GM12873 (cell line): ENCODE measurements around the gene MAP3K9.

Source experiments
- TF ChIP-seq, protein P1 (sequence below): IDR thresholded peaks from 2 replicates; pipeline ENCODE4 v1.5.1; 2012; ENCODE audit warnings: low read depth, mild to moderate bottlenecking, moderate library complexity, low read length, control low read depth; ENCODE audit not compliant: insufficient read depth; ENCODE audit errors: missing control alignments

Gene MAP3K9

DNA sequence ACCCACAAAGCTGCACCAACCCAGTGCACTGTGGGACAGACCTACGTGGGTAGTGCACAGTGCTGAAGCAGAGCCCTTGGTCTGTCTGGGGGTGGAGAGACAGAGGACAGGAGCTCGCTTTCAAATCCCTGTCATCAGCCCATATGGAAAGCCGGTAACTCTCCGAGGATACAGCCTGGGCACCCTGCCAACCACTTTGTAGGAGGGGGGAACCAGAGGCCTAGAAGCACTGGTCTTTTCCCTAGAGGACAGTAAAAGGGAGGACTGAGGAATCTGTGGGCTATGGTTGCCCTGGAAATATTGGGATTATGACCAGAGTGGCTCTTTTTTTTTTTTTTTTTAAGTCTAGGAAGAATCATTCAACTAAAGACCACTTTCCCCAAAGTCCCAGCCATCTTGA is 74.3 kb downstream of the MAP3K9 start:
- TF ChIP-seq, protein P1, sequence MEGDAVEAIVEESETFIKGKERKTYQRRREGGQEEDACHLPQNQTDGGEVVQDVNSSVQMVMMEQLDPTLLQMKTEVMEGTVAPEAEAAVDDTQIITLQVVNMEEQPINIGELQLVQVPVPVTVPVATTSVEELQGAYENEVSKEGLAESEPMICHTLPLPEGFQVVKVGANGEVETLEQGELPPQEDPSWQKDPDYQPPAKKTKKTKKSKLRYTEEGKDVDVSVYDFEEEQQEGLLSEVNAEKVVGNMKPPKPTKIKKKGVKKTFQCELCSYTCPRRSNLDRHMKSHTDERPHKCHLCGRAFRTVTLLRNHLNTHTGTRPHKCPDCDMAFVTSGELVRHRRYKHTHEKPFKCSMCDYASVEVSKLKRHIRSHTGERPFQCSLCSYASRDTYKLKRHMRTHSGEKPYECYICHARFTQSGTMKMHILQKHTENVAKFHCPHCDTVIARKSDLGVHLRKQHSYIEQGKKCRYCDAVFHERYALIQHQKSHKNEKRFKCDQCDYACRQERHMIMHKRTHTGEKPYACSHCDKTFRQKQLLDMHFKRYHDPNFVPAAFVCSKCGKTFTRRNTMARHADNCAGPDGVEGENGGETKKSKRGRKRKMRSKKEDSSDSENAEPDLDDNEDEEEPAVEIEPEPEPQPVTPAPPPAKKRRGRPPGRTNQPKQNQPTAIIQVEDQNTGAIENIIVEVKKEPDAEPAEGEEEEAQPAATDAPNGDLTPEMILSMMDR, result no peak

DNA sequence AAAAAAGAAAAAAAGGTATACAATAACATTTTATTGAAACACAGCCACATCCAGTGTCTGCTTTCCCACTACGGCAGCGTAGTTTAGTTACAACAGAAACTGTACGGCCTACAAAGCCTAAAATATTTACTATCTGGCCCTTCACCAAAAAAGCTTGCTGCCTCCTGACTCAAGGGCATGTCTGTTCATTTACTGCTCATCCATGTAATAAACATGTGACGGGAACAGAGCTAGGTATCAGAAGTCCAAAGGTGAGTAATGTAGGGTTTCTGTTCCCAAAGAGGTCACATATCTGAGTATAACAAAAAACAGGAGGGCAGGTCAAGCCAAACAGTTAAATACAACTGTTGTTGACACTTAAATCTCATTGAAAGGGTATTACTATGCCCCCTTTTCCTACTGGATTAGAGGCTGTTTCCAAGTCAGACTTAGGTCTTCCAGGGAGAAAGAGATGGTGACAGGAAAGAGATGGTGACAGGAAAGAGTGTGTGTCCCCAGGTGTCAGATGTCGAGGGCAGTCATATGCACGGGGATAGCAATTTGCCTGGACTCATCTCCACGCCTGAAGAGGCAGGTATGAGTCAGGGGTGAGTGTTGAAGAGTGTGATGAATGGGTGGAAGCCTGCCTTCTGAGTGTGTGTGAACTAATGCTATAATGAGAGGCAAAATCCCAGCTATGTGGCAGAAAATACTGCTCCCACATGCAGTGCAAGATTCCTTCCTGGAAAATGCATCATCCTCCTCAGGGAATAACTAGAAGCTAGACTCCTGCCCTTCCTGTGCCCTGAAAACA is 77.7 kb downstream of the MAP3K9 start:
- TF ChIP-seq, protein P1, result no peak

DNA sequence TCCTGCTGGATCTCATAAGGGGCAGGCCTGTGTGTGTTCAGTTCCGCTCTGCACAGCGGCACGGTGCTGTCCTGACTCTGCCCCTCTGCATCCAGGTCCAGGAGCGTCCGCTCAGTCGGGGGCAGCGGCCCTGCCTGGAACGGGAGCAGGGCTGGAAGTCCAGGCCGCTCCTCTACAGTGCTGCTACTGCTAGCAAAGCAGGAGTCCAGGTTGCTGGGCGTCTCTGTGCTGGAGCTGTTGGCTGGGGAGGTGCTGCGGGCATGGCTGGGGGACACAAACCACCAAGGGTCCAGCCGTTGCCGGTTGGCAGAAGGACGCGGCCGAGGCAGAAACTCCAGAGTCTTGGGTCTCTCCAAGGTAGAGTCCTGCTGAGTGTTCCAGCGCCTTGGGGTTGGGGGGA is 78.9 kb downstream of the MAP3K9 start:
- TF ChIP-seq, protein P1, result no peak

DNA sequence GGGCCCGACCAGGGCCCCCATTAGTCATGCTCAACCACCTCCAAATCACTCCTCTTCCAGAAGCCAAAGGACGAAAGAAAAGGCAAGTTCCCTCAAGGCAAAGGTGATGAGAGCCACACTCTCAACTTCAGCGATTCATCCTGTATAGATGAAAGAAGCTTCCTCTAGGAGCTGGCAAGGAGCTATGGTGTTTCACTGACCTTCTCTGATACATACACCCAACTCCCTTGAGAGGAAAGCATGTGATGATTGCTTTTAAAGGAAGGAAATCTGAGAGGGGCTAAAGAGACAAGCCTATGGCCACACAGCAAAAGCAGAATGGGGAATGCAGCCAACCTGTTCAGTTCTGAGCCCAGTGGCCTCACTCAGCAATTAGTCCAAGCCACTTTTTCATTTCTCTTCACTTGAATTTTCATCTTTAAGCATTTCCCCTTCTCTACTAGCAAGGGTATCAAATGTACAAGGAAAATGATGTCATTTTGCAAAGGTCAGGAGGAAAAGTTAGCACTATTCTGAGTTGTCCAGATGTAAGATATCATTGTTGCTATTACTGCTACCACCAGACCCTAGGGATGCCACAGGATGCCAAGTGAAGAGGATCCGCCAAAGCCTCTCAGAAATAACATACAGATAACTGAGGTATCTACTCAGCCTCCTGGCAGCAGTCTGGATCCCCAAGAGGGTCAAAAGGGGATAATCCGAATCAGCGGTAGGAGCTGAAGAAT is 82.5 kb downstream of the MAP3K9 start:
- TF ChIP-seq, protein P1, result no peak

DNA sequence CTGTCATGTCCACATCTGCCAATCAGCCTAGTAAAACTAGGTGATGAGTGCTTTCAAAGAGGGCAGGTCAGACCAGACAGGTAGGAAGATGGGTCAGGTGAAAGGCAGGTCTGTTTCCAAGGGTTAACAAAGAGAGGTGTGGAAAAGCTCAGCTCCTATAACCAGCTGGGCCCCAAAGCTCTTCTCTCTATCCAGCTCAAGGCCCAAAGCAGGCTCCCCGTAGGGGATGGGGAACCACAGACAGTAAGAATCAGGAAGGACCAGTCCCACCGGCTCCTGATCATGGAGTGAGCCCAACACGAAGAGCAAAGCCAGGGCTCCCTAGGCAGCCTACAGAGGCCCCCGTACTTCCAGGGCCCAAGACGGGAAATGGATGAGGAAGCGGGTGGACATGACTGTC is 84.4 kb downstream of the MAP3K9 start:
- TF ChIP-seq, protein P1, result no peak

DNA sequence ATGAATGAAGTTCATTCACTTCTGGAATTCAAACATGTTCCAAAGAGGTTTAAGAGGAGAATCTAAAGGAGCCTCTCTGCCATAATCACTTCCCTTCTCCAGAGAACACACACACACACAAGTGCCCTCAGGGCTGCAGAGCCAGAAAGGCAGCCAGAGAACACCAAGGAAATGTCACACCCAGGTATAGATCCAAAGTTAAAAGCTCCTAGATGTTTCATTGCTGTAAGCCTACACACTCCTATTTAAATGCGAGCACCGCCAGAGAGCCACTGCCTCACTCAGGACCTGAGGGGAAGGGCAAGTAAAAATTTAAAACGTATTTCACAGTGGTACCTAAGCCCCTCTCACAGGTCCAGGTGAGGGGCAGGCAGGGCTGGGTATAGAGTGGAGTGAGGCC is 85.2 kb downstream of the MAP3K9 start:
- TF ChIP-seq, protein P1, result no peak

DNA sequence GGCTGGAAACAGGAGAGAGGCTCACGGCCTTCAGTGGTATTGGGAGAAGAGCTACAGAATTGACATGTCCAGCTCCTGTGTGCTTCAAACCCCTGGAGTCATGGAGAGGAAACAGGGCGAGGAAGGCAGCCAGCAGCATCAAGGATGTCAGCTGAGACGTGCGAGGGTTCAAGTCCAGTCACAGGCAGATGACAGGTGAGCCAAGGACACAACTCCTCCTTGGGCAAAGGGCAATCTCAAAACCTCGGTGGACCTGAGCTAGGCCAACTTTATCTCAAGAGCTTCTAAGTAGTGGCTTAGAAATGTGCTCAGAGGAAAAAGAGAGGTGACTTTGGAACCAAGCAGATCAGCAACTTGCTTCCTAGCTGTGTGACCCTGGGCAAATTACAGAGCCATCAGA is 86.0 kb downstream of the MAP3K9 start:
- TF ChIP-seq, protein P1, result no peak
